Prostate gland (tissue), 2 donors: Measurements from ENCODE around the gene PEF1.

Experiments
- CTCF ChIP-seq, 4 experiments: fragments of 200-600 bp in 2 of 4; fragments of 450-650 bp in 2 of 4; sonication (generic) in 2 of 4; IDR thresholded peaks; 1 replicate in 3 of 4; 2 replicates in 1 of 4; pipeline ENCODE4 v1.5.1; 2016 to 2019; ENCODE audit warnings: antibody characterized with exemption in 4 of 4, mild to moderate bottlenecking in 2 of 4, moderate library complexity in 2 of 4
- POLR2AphosphoS5 ChIP-seq: sonication (generic); formaldehyde crosslinking; IDR thresholded peaks from one replicate; pipeline ENCODE4 v1.6.1; 2017; ENCODE audit warnings: antibody characterized with exemption

GRCh38 chr1:31642366-31642765, 2.3 kb downstream of the PEF1 start:
- TF ChIP-seq CTCF (IDR thresholded peaks at IDR 0.05) (no peak), POLR2AphosphoS5 (no peak)
